Activated CD4-positive, alpha-beta T cell treated with anti-CD3 and anti-CD28 coated beads, Interleukin-2, amount 50 U/mL, for 24 hours (primary cell): ENCODE measurements around the gene CD79A.

ENCODE experiments used
- DNase-seq, 2 donors: peaks; one replicate each; pipeline ENCODE4 v3.0.0-alpha.2; 2020; ENCODE audit warnings: low read depth in 1 of 2, low spot score in 1 of 2

CD79A gene

GRCh38 chr19:41917676-41918075 is 40.6 kb downstream of the CD79A start:
- no peak for DNase-seq

- no peak for DNase-seq
Measured at GRCh38 chr19:41918095-41918494, 41.0 kb downstream of the CD79A start.

GRCh38 chr19:41918653-41919244 is 41.7 kb downstream of the CD79A start:
- no peak for DNase-seq

GRCh38 chr19:41919948-41920712 is 43.1 kb downstream of the CD79A start:
- no peak for DNase-seq

- no peak for DNase-seq
Measured at GRCh38 chr19:41920882-41921576, 44.0 kb downstream of the CD79A start.

GRCh38 chr19:41921577-41922576 is 44.8 kb downstream of the CD79A start:
- DNase-seq = no peak

GRCh38 chr19:41922585-41922984 is 45.5 kb downstream of the CD79A start:
- DNase-seq = no peak

- DNase-seq = no peak
Measured at GRCh38 chr19:41923045-41923788, 46.1 kb downstream of the CD79A start.

GRCh38 chr19:41924151-41925145 is 47.4 kb downstream of the CD79A start:
- DNase-seq = no peak

- DNase-seq = no peak
Measured at GRCh38 chr19:41925208-41926003, 48.3 kb downstream of the CD79A start.

- DNase-seq = no peak
Measured at GRCh38 chr19:41926028-41926762, 49.1 kb downstream of the CD79A start.

- no peak for DNase-seq
Measured at GRCh38 chr19:41926763-41927496, 49.9 kb downstream of the CD79A start.

- DNase-seq = no peak
Measured at GRCh38 chr19:41927497-41928192, 50.6 kb downstream of the CD79A start.

GRCh38 chr19:41928221-41928683 is 51.2 kb downstream of the CD79A start, which contains the start of gene ERFL:
ERFL (minus strand) TSS chr19:41928449; CDS start chr19:41912919, 15,530 bp downstream.
- no peak for DNase-seq

GRCh38 chr19:41928754-41929535 is 51.9 kb downstream of the CD79A start:
- DNase-seq = no peak
